Large intestine (tissue), 3 donors: ENCODE results near the gene RNF5. TPM values are rescaled to one million over a fixed set of nuclear protein-coding genes. Genes with fewer than 3 reads are reported as not detected.

Experiments used
- DNase-seq, 2 donors: peaks; one replicate each; pipeline versions ENCODE4 v3.0.0 to v3.0.0-alpha.2; 2013
- H3K27ac ChIP-seq: one replicate; pipeline ENCODE4 v1.5.1; 2013; ENCODE audit warnings: low read length
- H3K27me3 ChIP-seq: 2 replicates; pipeline ENCODE4 v1.6.1; 2013; ENCODE audit warnings: low read length; ENCODE audit not compliant: control insufficient read depth, insufficient read depth
- H3K36me3 ChIP-seq: 2 replicates; pipeline ENCODE4 v1.6.1; 2013; ENCODE audit warnings: low read length; ENCODE audit not compliant: control insufficient read depth, insufficient read depth
- H3K4me1 ChIP-seq: one replicate; pipeline ENCODE4 v1.6.1; 2013; ENCODE audit warnings: low read length; ENCODE audit not compliant: control insufficient read depth, insufficient read depth
- H3K4me3 ChIP-seq: one replicate; pipeline ENCODE4 v1.5.1; 2013; ENCODE audit warnings: low read length
- H3K9me3 ChIP-seq: one replicate; pipeline ENCODE4 v1.6.1; 2013; ENCODE audit warnings: mild to moderate bottlenecking, low read depth, low read length, moderate library complexity; ENCODE audit not compliant: control insufficient read depth
- WGBS: methylation state at CpG from one replicate; pipeline ENCODE4 v1.1.5; 2013; ENCODE audit warnings: low lambda C conversion rate; ENCODE audit not compliant: insufficient coverage; 5-methylcytosine and 5-hydroxymethylcytosine counted together
- polyA plus RNA-seq: library from polyadenylated mRNA; unstranded; fragments of 120-200 nt; gene quantifications from one replicate; pipeline ENCODE4 v1.2.1, GENCODE V29; 2013

Gene RNF5
- polyA plus RNA-seq, 1 donor: 85.7 TPM

- Histone ChIP-seq H3K27ac (no peak overlapping the region), H3K9me3 (no peaks in the 10 kb centered on the region), H3K36me3 (no peaks in the 10 kb centered on the region), H3K4me1 (no peaks in the 10 kb centered on the region), H3K27me3 (peaks cover 9% of the 10 kb centered on the region), H3K4me3 (no peak overlapping the region)
- no CpG with 5 or more reads among the region's 2 CpGs for WGBS
- no peak for DNase-seq
Observed at GRCh38 chr6:32224696-32225095, 46.5 kb downstream of the RNF5 start.

GRCh38 chr6:32226434-32226833, 48.2 kb downstream of the RNF5 start:
- DNase-seq: no peak
- H3K27me3 ChIP-seq: peaks cover 7% of the 10 kb centered on the region
- no peak overlapping the region for H3K27ac ChIP-seq
- H3K4me1 ChIP-seq: no peaks in the 10 kb centered on the region
- 72% methylated on average over 2 of the region's 7 CpGs for WGBS
- H3K9me3 ChIP-seq: no peaks in the 10 kb centered on the region
- no peak overlapping the region for H3K4me3 ChIP-seq
- no peaks in the 10 kb centered on the region for H3K36me3 ChIP-seq

Other genes starting within 250 kb of the RNF5 start
- 37.1 TPM for gene CFB, start 232.3 kb upstream of the RNF5 start, polyA plus RNA-seq
- 77.7 TPM for gene NELFE, start 219.4 kb upstream of the RNF5 start, polyA plus RNA-seq
- 52.6 TPM for gene SKIC2, start 219.2 kb upstream of the RNF5 start, polyA plus RNA-seq
- gene DXO, start 206.3 kb upstream of the RNF5 start, polyA plus RNA-seq: 20.0 TPM
- gene C4A, start 196.3 kb upstream of the RNF5 start, polyA plus RNA-seq: 92.9 TPM
- 91.2 TPM for gene C4B, start 163.6 kb upstream of the RNF5 start, polyA plus RNA-seq
- gene CYP21A2, start 140.0 kb upstream of the RNF5 start, polyA plus RNA-seq: 1.5 TPM
- gene TNXB, start 69.1 kb upstream of the RNF5 start, polyA plus RNA-seq: 17.5 TPM
- gene ATF6B, start 50.2 kb upstream of the RNF5 start, polyA plus RNA-seq: 84.4 TPM
- 5.1 TPM for gene FKBPL, start 48.1 kb upstream of the RNF5 start, polyA plus RNA-seq
- gene PRRT1, start 26.5 kb upstream of the RNF5 start, polyA plus RNA-seq: 5.3 TPM
- 31.0 TPM for gene PPT2, start 24.3 kb upstream of the RNF5 start, polyA plus RNA-seq
- 29.1 TPM for gene EGFL8, start 13.8 kb upstream of the RNF5 start, polyA plus RNA-seq
- 109 TPM for gene AGPAT1, start 2.3 kb upstream of the RNF5 start, polyA plus RNA-seq
- gene AGER, start 5.8 kb downstream of the RNF5 start, polyA plus RNA-seq: 14.9 TPM
- gene PBX2, start 11.8 kb downstream of the RNF5 start, polyA plus RNA-seq: 125 TPM
- gene GPSM3, start 14.2 kb downstream of the RNF5 start, polyA plus RNA-seq: 14.3 TPM
- gene NOTCH4, start 45.7 kb downstream of the RNF5 start, polyA plus RNA-seq: 8.1 TPM
- not detected for gene TSBP1, start 193.5 kb downstream of the RNF5 start, polyA plus RNA-seq
- 0.18 TPM for gene BTNL2, start 228.8 kb downstream of the RNF5 start, polyA plus RNA-seq